GF-D8 (cell line): ENCODE results near the gene S100A13.

Experiments
- DNase-seq: peaks from one replicate; lab custom pipeline; 2025; lab: John Stamatoyannopoulos, UW

S100A13 gene

DNA sequence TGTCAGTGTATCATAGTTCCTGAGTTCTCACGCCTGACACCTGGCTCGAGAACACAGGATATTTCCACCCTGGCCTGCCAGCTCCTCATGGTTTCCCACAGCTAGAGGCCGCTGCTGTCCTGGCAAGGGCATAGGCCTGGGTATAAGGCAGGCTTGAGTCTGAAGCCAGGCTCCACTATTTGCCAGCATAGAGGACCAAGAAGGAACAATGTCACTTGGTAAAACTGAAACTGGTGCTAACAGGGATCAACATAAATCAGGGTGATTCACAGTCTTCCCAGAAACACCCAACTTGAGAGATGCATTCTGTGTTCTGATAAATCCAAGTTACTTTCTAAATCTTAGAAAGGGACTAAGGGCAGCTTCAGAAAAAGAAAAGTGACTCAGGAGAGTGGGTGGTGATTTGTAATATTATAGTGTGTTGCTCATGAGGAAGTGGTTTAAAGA is 54.7 kb downstream of the S100A13 start:
- DNase-seq: peak; percentile 10

DNA sequence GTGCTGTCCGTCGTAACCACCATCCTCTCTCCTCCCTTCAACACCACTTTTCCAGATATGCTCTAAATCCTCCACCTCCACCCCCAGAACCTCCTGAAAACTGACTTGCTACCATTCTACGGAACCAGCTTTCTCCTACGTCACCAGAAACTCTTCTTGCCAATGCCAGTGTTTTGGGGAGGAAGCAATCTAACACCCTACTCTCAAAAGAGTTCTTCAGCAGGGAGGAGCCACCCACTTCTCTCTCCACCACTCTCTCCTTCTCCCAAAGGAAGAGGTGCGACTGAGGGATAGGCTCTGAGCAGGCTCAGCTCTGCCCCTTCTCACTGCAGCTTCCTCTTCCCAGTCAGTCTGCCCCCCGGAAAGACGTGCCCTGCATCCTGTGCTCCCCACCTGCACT is 55.6 kb downstream of the S100A13 start:
- no peak for DNase-seq

DNA sequence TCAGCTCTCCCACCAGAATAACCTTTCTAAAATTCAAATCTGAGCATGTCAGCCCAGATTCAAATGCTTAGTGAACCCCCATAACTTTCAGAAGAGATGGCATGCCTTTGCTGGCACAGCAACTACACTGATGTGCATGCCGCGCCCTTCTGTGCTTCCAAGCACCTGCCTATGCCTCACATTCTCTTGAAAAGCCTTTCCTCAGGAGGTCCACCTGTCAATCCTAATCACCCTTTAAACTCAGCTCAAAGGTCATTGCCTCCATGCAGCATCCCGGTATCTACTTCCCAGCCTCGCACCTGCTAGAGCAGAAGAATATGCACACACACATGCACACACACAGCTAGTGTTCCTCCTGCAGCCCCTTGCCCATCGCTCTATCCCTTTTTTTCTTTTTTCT is 56.4 kb downstream of the S100A13 start:
- DNase-seq: no peak

DNA sequence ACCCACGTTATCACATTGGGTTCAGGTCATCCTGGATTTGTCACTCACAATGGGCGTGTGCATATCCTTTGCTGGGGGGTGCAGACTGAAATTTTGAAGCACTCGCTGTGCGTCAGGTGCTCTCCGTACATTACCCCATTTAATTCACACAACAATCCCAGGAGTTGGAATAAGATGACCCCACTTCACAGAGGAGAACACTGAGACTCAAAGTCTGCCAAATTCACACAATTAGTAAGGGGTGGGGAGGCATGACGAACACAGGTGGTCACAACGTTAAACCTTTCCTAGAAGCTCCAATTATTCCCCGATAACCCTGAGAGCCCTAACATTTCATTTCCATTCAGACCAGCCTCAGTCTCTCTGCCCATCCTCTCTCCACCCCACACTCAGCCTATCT is 57.8 kb downstream of the S100A13 start:
- no peak for DNase-seq
